NK-92 (cell line): Measurements from ENCODE around the gene CYB5RL.
"Not testable (repeated sequence)": the region's sequence is repeated elsewhere in the genome, so short reads cannot be mapped to it uniquely, and the experiment has no call there.

Experiments used
- DNase-seq: peaks from one replicate; lab custom pipeline; 2025; ENCODE audit not compliant: unreplicated experiment; lab: John Stamatoyannopoulos, UW

CYB5RL gene

GRCh38 chr1:54190526-54190925, 9.3 kb downstream of the CYB5RL start:
- DNase-seq = no peak

GRCh38 chr1:54188291-54188690, 11.5 kb downstream of the CYB5RL start:
- DNase-seq = no peak

DNA sequence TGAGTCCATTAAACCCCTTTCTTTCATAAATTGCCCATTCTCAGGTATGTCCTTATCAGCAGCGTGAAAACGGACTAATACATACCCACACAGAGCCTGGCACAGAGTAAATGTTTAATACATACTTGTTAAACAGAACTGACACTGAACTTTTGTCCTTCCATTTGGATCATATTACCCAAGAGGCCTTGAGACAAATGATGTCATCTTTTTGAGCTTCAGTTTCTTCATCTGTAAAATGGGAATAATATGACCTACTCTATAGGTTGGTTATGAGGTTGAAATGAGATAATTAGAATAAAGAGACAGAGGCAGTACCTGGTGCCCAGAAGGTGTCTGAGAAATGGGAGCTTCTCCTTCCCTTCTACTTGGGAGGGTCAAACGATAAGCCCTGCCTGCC, 13.8 kb downstream of the CYB5RL start:
- DNase-seq = no peak

DNA sequence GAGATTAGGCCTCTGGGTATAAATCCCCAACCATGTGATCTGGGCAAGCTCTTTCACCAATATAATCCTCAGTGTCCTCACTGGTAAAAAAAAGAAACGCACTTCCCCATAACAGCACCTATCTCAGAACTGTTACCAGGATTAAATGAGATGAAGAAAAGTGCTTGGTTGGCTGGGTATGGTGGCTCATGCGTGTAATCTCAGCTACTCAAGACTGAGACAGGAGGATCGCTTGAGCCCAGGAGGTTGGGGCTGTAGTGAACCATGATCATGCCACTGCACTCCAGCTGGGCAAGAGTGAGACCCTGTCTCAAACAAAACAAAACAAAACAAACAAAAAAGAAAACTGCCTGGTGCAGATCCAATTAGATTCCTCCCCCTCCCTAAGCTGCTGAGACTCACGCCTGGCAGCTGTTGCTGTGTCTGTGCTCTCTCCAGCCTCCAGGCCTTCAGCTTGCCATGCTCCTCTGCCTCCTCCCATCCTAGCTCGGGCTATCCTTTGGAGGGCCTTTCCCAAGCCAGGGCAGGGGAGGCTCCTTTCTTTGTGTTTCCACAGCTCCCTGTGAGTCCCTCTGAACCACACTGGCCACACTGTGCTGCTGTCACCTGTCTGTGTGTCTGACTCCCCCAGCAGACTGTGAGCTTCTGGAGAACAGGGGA, 19.0 kb downstream of the CYB5RL start:
- DNase-seq = no peak

- no peak for DNase-seq
These were observed 21.3 kb downstream of the CYB5RL start for GRCh38 chr1:54178296-54179070.

DNA sequence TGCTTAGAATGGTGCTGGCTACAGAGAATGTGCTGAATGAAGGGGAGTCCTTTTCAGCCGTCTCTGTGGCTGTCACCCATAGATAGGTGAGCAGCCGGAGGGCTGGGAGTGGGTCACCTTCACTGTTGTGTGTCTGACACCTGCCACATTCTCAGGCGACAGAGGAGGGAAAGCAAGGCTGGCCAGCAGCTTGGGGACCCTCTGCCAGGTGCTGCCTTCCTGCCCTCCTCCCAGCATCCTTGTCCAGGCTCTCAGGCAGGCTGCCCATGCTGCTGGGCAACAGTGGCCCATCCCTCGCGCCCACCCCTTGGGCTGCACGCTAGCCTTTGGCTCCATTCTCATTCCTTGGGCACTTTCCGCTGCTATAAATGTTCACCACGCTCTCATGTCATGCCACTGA, 22.1 kb downstream of the CYB5RL start:
- no peak for DNase-seq

GRCh38 chr1:54176621-54177327, 23.1 kb downstream of the CYB5RL start:
- no peak for DNase-seq

- DNase-seq = no peak
These were observed 25.7 kb downstream of the CYB5RL start for GRCh38 chr1:54174106-54174505.

DNA sequence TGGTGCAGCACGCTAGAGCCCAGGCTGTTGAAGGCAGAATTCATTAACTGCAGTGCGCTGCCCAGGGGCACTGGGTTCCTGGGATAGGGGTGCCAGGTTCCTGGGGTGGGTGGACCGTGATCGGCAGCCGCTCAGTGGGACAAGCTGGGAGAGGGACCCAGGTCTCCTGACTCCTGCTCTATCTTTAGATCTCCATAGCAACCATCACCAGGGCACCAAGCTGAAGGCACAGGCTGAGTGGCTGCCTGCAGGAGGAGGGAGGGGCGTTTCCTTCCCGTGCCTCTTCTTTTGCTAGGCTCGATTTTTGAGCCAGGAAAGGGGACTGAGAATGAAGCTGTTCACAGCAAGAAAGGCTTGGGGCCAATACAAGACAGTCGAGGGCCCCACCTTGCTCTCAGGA, 26.1 kb downstream of the CYB5RL start:
- DNase-seq = no peak

DNA sequence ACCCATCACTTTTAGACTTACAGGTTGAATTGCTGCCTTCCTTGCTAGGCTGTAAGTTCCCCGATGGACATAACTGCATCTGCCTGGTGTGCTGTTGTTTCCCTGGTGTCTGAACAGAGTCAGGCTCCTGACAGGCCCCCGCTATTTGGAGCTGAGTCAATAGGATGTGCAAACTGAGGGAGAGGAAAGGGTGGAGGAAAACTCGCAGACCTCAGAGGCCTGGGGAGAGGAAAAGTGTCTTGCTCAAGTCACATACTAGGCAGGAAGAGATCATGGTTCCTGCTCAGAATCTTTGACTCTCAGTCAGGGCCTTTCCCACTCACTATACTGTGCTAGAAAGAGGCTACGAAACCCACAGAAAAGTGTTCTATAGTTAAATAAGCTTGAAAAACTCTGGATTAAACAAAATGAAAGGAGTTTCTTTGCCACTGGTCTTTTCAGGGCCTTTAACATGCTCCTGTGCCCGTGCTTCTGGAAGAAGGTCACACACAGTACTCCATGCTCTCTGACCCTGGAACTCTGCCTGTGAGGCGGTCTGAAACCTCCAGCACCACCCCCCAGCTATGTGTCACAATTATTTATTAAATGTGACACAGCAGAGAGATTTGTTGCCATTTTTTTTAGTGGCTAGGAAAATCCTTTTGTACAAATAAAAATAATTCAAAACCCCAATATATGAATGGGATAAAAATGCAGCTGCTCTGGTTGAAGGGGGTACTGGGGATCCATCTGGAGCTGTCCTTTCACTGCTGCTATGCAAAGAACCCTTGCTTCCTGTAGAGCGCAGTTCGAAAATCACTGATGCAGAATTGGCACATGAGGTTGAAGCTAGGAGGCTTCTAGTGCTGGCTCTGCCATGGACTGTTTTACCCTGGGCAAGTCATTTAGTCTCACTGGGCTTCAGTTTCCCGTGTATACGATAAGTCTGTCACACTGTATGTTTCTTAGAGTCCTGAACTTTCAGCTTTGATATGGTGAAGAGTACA, 26.9 kb downstream of the CYB5RL start:
- DNase-seq = no peak

DNA sequence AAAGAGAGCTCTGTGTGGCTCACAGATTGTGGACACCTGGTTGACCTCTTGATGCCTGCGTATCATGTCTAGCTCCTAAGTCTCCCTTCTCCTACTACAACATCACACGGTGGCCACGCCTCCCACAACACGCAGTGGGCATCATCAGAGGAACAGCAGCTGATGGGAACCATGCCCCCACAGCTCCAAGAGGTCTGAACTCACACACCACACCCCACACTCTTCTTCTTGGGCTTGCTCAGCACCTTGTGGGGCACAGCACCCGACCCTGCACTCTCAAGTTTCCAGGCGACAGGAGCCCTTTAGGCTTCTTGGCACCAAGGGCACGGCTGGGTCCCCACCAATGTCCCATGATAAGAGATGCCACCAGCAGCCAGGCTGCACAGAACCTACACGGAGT, 28.2 kb downstream of the CYB5RL start:
- no peak for DNase-seq

- DNase-seq = no peak
These were observed 28.8 kb downstream of the CYB5RL start for GRCh38 chr1:54171016-54171415.

- no peak for DNase-seq
These were observed 30.8 kb downstream of the CYB5RL start for GRCh38 chr1:54169068-54169467.

DNA sequence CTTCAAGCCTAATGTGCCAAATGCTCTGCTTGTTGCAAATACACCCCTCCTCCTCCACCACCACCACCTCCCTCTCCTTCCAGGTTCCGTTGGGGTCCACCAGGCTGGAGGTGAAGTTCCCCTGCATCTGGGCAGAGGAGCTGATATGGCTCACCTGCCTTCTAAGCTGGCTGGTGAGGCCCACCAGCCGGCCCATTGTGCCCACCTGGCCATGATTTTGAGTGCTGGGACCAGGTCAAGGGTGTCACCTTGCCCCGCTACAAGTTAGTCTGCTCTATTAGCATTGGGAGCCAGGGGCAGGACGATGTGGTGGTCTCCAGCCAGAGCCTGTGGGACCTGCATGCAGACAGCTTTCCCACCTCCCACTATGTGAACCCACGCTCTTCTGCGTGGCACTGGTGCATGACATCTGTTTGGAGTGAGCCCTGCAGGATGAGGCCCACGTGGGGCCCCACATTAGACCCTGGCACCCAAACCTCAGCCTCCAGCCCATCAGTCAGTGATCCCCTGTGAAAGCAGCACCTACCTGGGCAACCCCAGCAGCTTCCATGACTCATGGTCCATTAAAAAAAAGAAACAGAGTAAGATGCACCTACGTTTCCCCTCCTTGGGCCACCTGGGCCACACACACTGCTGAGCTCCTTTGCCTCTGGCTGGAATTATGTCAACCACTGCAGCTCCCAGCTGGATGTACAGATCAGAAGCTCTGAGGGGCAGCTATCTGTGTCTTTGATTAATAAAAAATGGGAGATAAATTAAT, 31.4 kb downstream of the CYB5RL start:
- DNase-seq = no peak

- DNase-seq = no peak
These were observed 32.2 kb downstream of the CYB5RL start for GRCh38 chr1:54167422-54168139.

GRCh38 chr1:54166357-54166756, 33.5 kb downstream of the CYB5RL start:
- DNase-seq = not testable (repeated sequence)

DNA sequence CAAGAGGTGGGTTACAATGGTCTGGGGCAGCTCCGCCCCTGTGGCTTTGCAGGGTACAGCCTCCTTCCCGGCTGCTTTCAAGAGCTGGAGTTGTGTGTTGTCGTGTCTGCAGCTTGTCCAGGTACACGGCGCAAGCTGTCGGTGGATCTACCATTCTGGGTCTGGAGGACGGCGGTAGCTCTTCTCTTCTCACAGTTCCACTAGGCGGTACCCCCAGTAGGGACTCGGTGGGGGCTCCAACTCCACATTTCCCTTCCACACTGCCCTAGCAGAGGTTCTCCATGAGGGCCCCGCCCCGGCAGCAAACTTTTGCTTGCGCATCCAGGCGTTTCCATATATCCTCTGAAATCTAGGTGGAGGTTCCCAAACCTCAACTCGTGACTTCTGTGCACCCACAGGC, 34.7 kb downstream of the CYB5RL start:
- no peak for DNase-seq

DNA sequence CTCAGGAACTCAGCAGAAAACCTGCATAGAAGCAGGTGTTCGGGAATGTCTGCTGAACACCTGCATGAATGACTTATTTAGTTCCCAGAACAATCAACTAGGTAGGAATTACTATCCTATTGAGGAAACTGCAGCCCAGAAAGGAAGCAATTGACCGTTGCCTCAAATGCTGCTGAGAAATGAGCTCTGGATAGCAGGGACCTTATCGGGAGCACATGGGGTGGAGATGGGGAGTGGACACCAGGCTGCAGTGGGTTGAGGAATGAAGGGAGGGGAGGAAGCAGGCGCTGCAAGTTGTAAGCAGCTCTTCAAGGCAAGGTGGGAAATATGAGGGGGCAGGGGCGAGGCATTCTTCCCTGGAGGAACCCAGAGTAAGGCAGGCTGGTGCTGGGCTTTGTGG, 36.3 kb downstream of the CYB5RL start:
- no peak for DNase-seq

GRCh38 chr1:54163051-54163450, 36.8 kb downstream of the CYB5RL start:
- DNase-seq = no peak
